Measurements from ENCODE around the gene ACO2.
A peak's percentile ranks its signal among the peaks of the same experiment; 100 is the strongest.
"Not testable (repeated sequence)": the region's sequence is repeated elsewhere in the genome, so short reads cannot be mapped to it uniquely, and the experiment has no call there.

Gene ACO2

GRCh38 chr22:41448189-41448808 is 20.6 kb upstream of the ACO2 start:
- DNase-seq = peak; percentile 98

DNA sequence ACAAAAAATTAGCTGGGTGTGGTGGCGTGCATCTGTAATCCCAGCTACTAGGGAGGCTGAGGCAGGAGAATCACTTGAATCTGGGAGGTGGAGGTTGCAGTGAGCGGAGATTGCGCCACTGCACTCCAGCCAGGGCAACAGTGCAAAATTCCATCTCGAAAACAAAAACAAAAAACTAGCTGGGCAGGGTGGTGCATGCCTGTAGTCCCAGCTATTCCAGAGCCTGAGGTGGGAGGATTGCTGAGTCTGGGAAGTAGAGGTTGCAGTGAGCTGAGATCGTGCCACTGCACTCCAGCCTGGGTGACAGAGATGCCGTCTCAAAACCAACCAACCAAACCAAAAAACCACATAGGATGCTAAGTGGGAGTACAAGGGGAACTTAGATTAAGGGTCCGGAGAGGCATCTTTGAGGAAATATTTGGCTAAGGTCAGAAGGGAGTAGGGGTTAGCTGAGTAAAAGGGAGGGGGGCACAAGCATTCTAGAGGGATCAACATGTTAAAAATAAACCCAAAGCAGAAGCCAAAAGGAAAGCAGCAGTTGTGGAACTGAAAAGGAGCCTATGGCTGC is 10.7 kb upstream of the ACO2 start:
- DNase-seq = no peak

GRCh38 chr22:41459431-41459830 is 9.5 kb upstream of the ACO2 start:
- no peak for DNase-seq

GRCh38 chr22:41460071-41460470 is 8.8 kb upstream of the ACO2 start:
- not testable (repeated sequence) for DNase-seq

- no peak for DNase-seq
These were observed 7.0 kb upstream of the ACO2 start for GRCh38 chr22:41461901-41462300.

DNA sequence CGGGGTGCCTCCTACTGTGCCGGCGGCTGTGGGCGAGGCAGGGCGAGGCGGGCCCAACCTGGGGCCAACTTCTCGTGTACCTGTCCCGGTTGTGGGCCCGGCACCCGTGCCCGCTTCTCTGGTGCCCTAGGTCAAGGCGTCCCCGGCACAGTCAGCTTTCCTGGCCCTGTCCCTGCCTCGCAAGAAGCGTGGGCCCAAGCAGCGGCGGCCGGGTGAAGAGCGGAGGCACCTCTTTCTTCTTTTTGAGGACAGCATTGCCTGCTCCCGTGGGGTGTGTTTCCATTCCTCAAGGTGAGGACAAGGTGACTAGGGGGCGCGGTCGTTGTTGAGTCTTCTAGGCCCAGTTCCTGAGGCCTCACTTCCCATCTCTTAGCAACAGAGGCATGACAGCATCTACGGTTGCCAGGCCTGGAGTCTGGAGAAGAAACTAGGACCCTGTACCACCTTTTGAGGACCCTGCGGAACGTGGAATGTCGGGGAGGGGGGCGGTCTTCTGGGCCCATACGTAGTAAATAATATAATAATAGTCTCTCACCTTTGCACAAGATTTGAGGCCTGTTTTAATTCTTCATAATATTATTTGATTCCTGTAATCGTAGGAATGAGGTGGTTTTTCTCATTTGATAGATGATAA is 418 bp downstream of the ACO2 start:
- no peak for DNase-seq

DNA sequence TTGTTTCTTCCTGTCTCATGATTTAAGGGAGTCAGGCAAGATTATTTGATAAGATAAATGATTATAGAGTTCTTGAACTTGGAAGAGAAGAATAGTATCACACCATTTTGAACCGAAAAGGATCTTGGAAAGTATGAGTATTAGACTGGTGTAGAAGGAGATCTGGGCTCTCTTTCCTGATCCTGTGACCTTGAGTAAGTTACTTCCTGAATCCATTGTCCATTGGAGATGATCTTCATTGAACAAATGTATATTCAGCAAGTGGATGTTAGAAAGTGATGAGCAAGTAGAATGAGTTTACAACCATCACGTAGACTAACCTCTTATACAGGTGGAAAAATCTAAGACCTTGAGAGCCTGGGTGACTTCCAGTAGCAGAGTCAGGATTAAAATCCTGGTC is 2.0 kb downstream of the ACO2 start:
- no peak for DNase-seq

- DNase-seq = no peak
These were observed 2.7 kb downstream of the ACO2 start for GRCh38 chr22:41471568-41471967.

- no peak for DNase-seq
These were observed 6.0 kb downstream of the ACO2 start for GRCh38 chr22:41474872-41475451.

GRCh38 chr22:41478473-41478872 is 9.6 kb downstream of the ACO2 start:
- DNase-seq = no peak

- DNase-seq = no peak
These were observed 10.1 kb downstream of the ACO2 start for GRCh38 chr22:41478891-41479521.

DNA sequence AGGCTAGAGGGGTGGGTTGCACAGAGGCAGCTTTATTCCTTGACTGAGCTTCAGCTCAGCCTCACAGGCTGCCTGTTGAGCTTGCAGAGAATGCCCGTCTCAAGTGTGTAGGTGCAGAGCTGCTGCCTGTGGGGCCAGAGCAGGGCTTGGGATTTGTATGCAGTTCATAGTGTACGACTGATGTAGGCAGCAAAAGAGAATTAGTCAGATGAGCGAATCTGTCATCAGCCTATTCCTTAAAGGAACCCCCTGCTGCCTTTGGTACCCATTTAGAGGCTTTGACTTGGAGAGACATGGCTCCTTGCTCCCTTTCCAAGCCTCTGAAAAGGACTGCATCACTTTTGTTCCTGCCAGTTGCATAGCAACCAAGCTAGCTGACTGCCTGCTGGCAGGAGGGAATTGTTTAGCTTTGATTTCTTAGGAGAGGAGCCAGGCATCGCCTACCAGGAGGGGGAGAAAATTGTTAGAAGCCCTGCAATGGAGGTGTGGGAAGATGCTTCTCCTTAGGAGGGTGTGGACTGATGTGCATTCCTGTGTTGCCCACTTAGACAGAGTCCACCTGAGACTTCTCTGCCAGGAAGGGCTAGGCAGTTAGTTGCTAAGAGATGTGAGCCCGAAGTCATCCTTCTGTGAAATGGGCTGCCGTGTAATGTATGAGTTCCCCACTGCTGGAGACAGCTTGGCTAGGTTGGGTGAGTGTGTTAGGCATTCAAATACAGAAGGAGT is 10.9 kb downstream of the ACO2 start:
- no peak for DNase-seq

GRCh38 chr22:41480397-41480735 is 11.4 kb downstream of the ACO2 start:
- no peak for DNase-seq

DNA sequence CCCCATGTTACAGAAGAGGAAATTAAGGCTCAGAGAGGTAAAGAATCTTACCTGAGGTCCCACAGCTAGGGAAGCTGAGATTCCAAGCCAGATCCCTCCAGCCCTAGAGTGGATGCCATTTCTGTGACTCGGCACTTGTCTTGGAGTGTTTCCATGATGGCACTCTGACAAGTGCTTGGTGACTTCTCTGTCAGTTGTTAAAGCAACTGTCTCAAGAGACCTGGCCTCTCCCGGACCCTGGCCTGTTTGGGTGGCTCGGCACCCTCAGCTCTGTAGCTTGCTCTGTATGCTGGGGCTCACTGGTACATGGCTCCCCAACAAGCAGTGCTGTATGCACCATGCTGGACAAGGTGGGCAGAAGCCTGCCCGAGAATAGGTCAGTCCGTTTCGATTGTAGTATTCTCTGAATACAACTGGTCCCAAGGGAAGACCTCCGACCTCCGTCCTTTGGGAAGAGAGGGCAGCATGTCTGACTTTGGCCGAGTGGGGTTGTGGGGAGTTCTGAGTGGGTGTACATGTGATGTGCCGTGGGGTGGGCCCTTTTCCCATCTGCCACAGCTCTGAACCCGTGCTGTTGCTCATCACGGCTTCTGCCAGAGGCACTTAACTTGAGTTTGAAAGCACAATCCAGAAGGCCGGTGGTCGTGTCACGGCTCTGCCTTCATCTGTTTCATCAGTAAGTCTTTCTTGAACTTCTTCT is 12.4 kb downstream of the ACO2 start:
- no peak for DNase-seq

- no peak for DNase-seq
These were observed 13.0 kb downstream of the ACO2 start for GRCh38 chr22:41481925-41482318.

GRCh38 chr22:41482319-41482935 is 13.5 kb downstream of the ACO2 start:
- DNase-seq = no peak

GRCh38 chr22:41485033-41485432 is 16.1 kb downstream of the ACO2 start:
- DNase-seq = no peak

DNA sequence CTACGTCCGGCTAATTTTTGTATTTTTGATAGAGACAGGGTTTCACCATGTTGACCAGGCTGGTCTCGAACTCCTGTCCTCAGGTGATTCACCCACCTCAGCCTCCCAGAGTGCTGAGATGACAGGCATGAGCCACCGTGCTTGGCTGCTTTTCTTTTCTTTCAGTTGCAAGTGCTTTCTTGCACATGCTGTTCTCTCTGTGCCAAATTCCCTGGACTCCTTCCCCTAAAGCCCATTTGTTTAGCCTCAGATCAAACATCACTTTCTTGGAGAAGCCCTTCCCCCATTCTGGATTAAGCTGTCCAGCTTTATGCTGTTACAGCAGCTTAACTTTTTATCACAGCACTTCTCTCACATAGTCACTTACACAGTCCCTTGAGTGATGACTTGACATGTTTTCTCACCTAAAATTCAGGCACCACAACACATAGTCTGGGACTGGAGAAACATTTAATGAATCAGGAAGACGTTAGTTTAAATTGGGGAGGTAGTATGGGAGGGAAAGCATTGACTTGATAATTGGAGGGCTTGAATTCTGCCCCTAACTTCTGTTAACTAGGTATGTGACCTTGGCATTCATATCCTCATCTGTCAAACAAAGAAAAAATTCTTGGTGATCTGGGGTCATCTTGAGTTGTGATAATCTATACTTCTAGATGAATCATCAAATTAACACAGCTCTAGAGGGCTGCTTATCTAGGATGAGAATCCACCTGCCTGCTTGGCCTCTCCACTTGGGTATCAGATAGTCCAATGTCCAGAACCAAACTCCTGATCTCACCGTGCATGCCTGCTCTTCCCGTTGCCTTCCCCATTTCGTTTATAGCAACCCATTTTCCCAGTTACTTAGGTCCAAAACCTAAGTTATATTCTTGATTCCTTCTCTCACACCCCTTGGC is 18.4 kb downstream of the ACO2 start:
- DNase-seq = no peak

DNA sequence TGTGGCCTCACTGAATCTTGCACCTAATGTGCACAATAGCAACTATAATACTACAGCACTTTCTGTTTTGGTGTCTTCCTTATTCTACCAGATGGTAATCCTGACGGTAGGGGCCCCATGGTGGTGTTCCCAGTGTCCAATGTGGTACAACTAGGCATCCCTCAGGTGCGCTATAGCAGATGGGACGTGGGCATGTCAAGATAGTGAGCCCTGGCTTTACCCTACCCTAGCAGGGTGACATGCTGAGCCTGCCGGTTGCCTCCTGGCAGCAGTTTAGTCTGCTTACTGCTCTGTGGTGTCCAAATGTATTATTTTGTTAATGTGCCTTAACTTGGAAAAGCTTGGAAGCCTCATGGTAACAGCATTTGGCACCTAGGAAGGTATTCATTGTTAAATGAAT is 19.2 kb downstream of the ACO2 start:
- DNase-seq = no peak

DNA sequence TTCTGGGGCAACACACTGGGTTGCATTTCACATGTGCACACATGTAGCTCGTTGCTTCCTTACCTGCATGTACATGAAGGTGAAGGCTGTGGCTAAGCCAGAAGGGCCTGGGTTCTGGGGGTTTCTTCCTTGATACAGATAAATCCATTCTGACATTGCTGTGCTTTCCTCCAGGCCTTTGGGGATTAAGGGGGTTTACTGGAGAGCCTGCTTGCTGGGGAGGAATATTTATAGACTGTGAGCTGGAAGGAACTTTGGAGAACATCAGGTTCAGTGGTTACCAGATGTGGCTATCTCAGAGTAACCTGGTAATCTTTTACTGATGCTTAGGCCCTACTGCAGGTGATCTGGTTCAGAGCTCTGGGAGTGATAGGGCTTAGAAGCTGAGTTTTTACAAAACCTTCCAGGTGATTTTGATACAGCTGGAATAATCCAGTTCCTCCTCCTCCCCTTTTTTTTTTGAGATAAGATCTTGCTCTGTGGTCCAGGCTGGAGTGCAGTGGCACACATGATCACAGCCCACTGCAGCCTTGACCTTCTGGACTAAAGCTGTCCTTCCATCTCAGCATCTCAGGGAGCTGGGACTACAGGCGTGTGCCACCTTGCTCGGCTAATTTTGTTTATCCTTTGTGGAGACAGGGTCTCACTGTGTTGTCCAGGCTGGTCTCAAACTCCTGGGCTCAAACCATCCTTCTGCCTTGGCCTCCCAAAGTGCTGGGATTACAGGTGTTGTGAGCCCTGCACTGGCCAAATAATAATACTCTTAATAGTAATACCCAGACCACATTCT is 19.9 kb downstream of the ACO2 start:
- no peak for DNase-seq

Measured in NCI-H1105 treated with DMSO at 0.1 percent for 48 hours (cell line).